Thoracic aorta endothelial cell (primary cell): ENCODE measurements around the gene PPP3R2. TPM values are rescaled to one million over a fixed set of nuclear protein-coding genes. Genes with fewer than 3 reads are reported as not detected.

Experiments used
- total RNA-seq: library from RNA; depleted of rRNA; stranded (reverse); fragments of >200 nt; gene quantifications from 2 replicates; pipeline ENCODE4 v1.2.3, GENCODE V29; 2012

Gene PPP3R2, protein sequence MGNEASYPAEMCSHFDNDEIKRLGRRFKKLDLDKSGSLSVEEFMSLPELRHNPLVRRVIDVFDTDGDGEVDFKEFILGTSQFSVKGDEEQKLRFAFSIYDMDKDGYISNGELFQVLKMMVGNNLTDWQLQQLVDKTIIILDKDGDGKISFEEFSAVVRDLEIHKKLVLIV
- total RNA-seq, result not detected in 2 replicates

DNA sequence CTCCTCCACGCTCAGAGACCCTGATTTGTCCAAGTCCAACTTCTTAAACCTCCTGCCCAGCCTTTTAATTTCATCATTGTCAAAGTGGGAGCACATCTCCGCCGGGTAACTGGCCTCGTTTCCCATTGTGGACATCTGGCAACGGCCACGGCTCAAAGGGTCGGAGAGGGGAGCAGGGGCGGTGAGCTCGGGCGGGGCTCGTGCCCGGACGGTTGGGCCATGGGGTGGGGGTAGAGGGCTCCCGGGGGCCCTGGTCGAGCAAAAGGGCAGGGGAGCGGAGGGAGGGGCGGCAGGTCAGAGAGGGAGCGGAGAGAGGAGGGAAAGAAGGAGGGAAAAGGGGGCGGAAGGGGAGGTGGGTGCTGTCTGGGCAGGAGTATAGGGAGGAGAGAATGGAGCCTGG is at the start of gene PPP3R2:
TSS of gene PPP3R2 (minus strand) at position 174 of the 400 bp plus-strand sequence. CDS start at position 126, 48 bp downstream.

Other genes with a start within 250 kb of the PPP3R2 start
- under 0.01 and 0.07 TPM in 2 replicates for gene BAAT, start 210.0 kb downstream of the PPP3R2 start, total RNA-seq
- 19.5 and 20.3 TPM in 2 replicates for gene MRPL50, start 196.4 kb downstream of the PPP3R2 start, total RNA-seq
- 24.2 and 26.0 TPM in 2 replicates for gene ZNF189, start 196.1 kb downstream of the PPP3R2 start, total RNA-seq
- gene ALDOB, start 159.2 kb downstream of the PPP3R2 start, total RNA-seq, result not detected in 2 replicates
- gene RNF20, start 61.1 kb downstream of the PPP3R2 start, total RNA-seq, result 24.3 and 25.7 TPM in 2 replicates
- gene GRIN3A, start 143.7 kb upstream of the PPP3R2 start, total RNA-seq, result not detected in 2 replicates